ENCODE results near the gene RPS15.
A peak's percentile ranks its signal among the peaks of the same experiment; 100 is the strongest.

Gene RPS15

GRCh38 chr19:1411255-1412191 is 26.7 kb upstream of the RPS15 start:
- peak overlapping the region; percentile 99 for H3K27ac ChIP-seq
- TF ChIP-seq ZFX (IDR thresholded peaks at IDR 0.05) (no peak), CTCF (conservative IDR thresholded peaks at IDR 0.05) (no peak)

GRCh38 chr19:1412323-1412923 is 25.8 kb upstream of the RPS15 start:
- no peak for TF ChIP-seq CTCF (conservative IDR thresholded peaks at IDR 0.05)
- peak overlapping the region; percentile 99 for H3K27ac ChIP-seq

- no peak for TF ChIP-seq CTCF (conservative IDR thresholded peaks at IDR 0.05)
- TF ChIP-seq ZFX (IDR thresholded peaks at IDR 0.05), result no peak
- peak overlapping the region; percentile 99 for H3K27ac ChIP-seq
Measured at GRCh38 chr19:1412995-1413800, 25.0 kb upstream of the RPS15 start.

- TF ChIP-seq ZFX (IDR thresholded peaks at IDR 0.05), result no peak
- no peak for TF ChIP-seq CTCF (conservative IDR thresholded peaks at IDR 0.05)
- peak overlapping the region; percentile 99 for H3K27ac ChIP-seq
Measured at GRCh38 chr19:1416014-1416841, 22.0 kb upstream of the RPS15 start.

GRCh38 chr19:1417145-1417544 is 21.1 kb upstream of the RPS15 start:
- H3K27ac ChIP-seq, result peak overlapping the region; percentile 99
- TF ChIP-seq ZFX (IDR thresholded peaks at IDR 0.05) (no peak), CTCF (conservative IDR thresholded peaks at IDR 0.05) (no peak)

- TF ChIP-seq ZFX (IDR thresholded peaks at IDR 0.05) (no peak), CTCF (conservative IDR thresholded peaks at IDR 0.05) (no peak)
- H3K27ac ChIP-seq, result peak overlapping the region; percentile 99
Measured at GRCh38 chr19:1417681-1418495, 20.3 kb upstream of the RPS15 start.
